Peyer's patch (tissue), 4 donors: ENCODE measurements around the gene EID1.

Experiments used
- CTCF ChIP-seq, 6 experiments: fragments of 450-650 bp in 4 of 6; fragments of 200-600 bp in 2 of 6; sonication (generic) in 1 of 6; IDR thresholded peaks; one replicate each; pipeline ENCODE4 v1.5.1; 2017 to 2019; ENCODE audit warnings: antibody characterized with exemption in 6 of 6, mild to moderate bottlenecking in 3 of 6, moderate library complexity in 1 of 6
- POLR2A ChIP-seq, 2 donors: fragments of 450-650 bp; IDR thresholded peaks; one replicate each; pipeline ENCODE4 v1.5.1; 2017; ENCODE audit warnings: antibody characterized with exemption in 2 of 2, mild to moderate bottlenecking in 2 of 2, moderate library complexity in 2 of 2

DNA sequence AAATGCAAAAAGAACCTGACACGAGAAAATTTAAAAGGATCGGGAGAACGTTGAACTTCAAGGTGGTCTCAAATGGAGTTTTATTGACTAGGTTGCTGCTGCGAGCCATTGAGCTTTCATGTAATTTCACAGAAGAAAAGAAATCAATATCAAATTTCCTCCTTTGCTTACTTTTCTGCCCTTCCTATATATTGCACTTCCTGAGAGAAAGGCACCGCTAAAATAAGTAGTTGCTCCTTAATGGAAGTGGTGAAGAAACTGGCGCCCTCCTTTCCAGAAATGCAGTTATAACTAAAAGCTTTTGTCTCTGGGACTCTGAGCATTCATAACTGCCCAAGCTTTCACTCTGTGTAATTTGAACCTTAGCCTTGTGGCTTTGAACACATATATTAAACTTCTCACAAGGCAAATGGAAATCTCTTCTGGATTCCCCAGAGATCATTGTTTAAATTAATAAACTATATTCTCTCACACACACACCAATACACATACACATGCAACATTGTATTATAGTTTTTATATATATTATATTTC is 13.4 kb downstream of the EID1 start:
- TF ChIP-seq POLR2A (IDR thresholded peaks at IDR 0.05) (no peak), CTCF (IDR thresholded peaks at IDR 0.05) (no peak)
